GM18861 (cell line): ENCODE results near the gene SLC12A1.

Experiments used
- ATAC-seq: cut with Tn5 transposase; IDR thresholded peaks from one replicate; pipeline ENCODE4 v1.9.1; 2021; ENCODE audit not compliant: unreplicated experiment

The SLC12A1 gene

DNA sequence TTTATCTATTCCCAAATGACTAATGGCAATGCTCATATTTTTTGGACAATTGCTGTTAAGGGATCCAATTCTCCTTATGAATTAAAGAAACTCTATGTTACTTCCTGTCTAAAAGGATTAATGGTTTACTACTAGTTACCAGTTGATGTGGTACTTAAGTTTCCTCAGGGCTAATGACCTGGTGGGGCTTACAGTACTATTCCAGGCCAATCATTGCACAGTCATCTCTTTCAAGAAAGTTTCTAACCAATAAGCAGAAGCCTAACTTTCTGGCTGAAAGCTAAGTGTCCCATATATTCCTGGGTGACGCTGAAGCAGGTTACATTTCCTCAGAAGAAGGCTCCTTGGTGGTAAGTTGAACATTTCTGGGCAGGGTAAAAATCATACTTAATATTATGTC, at the start of gene SLC12A1:
TSS of gene SLC12A1 (plus strand) at position 322 of the 400 bp plus-strand sequence. CDS start 1,418 bp downstream, outside the sequence.
- no peak for ATAC-seq

DNA sequence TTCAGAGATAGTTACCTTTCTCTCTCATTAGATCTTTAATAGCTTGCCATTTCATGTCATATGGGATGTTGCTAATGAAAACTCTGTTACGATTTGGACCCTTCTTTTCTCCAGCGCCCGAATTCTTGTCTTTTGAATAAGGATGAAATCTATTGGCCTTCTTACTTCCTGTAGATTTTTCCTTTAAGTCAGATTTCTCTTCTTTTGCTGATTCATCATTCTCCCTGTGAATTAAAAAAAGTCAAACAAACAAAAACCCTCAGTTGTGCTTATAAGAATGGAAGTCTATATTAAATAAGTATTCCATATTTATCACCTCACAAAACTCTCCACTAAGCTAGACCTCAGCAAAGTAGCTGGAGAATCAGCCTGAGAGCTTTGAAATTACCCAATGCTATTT, 37.5 kb upstream of the SLC12A1 start:
- no peak for ATAC-seq

DNA sequence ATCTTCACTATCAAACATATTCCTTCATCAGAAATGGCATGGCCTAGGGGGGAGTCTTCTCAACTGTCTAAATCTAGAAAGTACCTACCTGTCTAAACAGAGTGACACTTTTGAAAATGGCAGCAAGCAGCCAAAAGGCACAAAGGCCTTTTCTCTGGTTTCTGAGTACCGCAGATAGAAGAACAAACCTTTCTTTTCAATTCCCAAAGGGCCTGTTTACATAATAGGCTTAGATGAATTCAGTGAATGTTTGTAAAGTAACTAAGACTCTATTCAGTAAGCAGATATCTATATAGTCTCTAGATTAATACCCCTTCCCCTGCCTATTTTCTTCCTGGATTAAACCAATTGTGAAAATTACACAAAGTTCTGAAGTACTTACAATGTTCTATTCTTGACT, 35.1 kb upstream of the SLC12A1 start:
- no peak for ATAC-seq

DNA sequence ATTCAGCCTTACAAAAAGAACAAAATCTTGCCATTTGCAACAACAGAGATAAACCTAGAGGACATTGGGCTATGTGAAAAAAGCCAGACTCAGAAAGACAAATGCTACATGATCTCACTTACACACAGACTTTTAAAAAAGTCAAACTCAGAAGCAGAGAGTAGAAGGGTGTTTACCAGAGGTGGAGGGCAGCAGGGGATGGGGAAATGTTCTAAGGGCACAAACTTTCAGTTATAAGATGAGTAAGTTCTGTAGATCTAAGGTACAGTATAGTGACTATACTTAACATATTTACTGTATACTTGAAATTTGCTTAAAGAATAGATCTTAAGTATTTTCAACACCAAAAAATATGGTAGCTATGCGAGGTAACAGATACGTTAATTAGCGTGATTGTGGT, 31.0 kb upstream of the SLC12A1 start:
- ATAC-seq = no peak

DNA sequence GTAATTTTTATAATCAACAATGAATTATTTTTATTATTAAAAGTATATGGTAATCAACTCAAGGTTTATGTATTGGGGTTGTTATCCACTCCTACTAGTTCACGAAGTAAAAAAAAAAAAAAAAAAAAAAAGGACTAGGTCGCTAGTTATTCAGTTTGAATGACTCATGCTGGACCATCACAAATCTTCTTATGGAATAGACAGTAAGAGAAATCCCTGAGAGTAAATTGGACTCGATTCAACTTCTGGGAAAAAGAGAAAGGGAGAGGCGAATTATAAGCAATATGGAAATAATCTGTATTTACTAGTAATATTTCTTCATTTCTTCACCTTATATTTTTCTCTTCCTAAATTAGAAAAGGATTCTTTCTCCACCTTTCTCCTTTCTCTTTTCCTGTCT, 30.0 kb upstream of the SLC12A1 start:
- no peak for ATAC-seq

DNA sequence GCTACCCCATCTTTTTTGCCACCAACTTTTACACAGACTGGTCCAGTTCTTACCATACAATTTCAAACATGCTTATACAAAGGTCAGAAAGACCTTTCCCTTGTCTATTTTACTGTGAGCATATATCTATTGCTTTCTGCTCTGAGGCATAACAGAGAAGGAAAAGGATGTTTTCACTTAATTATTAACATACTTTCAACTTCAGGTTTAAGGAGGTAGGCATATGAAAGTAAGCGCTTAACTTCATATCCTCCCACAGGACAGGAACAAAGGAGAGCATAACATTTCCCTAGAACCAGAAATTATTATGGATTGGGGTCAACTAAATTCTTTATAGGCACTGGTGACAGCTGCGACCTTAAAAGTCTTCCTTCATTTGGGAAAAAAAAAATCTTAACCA, 29.1 kb upstream of the SLC12A1 start:
- ATAC-seq = peak; percentile 46

DNA sequence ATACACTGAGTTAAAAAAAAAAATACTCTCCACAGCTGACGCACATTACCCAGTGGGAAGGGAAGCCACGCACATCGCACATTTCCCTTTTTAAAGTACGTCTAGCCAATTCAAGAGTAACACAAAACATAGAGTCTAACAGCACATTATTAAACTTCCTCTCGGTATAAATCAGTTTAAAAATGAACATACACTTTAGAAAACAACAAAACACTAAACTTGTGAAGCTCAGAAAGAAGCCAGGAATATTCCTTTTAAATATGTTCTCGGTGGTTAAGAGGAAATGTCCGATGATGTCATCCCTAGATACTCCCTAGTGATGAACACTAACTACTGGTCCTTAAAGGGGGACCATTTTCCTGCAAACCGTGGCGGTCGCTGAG, 28.7 kb upstream of the SLC12A1 start:
- peak; percentile 41 for ATAC-seq

DNA sequence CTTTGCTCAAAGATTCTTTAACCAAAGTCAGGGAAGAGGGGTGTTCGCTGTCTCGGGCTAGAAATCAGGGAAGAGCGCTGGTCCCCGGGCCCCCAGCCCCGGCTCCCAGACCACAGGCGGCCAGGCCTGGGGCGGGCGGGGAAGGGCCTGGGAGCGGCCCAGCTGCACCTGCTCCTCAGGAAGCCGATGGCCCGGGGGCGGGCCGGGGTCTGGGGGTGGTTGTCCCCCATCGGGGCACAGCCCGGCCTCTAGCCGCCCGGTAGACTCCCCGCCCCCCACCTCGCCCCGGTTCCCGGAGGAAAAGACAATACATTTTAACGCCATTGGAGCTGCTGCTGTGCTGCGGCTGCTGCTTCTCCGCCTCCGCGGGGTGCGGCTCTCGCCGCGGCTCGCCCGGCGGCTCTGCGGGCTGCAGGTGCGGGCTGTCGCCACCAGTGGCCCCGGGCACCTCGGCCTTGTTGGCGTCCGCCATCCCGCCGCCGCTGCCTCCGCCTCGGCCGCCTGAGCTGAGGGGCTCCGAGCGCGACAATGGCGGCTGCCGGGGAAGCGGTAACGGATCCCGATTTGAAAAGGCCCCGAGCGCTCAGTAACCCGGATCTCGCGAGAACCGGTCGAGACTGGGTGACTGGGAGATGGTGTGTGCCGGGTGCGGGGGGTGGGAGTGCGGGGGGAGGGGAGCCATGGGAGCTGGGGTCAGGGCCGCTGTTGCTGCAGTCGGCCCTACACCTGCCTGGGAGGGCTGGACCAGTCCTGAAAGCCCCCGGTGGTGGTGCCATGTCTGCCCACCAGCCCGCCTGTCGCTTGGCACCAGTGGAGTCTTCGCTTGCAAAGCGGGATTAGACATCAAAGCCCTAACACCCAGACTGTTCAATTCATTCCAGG, 28.1 kb upstream of the SLC12A1 start, which contains the start of gene MYEF2:
TSS of gene MYEF2 (minus strand) at position 530 of the 882 bp plus-strand sequence. CDS start at position 472, 58 bp downstream.
- peak; percentile 37 for ATAC-seq

DNA sequence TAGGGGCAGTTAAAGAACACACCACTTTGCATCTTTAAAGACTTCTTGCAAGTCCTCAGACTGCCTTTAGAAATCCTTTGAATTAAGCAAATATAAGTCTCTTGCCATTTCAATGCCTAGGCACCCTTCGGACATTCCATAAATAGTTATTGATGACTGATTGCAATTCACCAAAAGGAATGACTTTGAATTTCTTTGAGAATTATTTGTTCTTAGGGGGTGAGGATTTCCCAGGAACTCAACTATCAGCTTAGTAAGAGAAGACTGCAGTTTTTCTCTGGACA, 27.5 kb upstream of the SLC12A1 start:
- no peak for ATAC-seq

DNA sequence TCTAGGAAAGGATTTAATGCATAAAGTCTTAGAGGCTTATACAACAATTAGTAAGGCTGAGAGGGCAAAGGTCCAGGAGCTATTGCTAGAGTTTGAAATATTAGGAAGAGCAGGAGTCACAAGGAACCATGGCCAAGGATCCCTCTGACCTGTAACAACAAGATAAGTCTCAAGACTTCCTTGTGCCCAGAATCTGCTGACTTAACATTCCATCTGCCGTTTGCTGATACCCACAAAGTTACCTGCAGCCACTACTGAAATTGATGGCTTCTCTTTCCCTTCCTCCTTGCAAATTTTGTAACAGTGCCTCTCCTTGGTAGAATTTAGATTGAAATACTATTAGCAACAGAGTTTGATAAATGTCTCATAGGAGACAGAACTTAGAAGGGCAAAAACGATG, 23.4 kb upstream of the SLC12A1 start:
- no peak for ATAC-seq

DNA sequence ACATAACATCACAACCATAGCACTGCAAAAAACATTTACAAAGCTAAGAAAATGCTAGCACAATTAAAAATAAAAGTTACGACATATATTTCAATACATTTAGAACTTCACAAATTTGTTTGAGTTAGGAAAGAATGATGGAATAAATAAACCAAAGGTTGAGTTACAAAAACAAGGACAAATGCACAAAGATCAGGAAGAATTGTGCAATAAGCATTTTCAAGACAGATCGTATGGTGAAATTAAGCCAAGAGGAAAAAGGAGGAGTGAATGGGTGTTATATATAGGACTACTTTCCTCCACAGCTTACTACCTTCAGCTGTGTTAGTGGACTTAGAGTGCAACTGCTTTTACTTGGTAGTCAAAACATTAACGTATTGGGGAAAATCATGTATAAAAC, 20.6 kb upstream of the SLC12A1 start:
- no peak for ATAC-seq

DNA sequence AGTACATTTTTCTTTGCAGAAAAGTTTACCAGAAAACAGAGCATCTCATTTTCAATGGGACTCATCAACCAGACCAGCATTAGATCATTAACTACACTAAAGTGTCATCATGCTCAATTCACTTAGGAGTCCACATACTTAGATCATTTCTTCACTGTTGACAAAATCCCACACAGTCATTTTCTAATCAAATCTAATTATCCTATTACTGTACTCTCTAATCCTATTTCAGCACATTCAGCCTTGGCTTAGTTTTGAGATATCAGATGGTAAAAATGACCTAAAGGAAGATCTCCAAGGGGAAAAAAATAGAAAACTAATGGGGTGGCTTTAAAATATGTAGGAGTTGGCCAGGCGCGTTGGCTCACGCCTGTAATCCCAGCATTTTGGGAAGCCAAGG, 19.8 kb upstream of the SLC12A1 start:
- ATAC-seq = no peak

DNA sequence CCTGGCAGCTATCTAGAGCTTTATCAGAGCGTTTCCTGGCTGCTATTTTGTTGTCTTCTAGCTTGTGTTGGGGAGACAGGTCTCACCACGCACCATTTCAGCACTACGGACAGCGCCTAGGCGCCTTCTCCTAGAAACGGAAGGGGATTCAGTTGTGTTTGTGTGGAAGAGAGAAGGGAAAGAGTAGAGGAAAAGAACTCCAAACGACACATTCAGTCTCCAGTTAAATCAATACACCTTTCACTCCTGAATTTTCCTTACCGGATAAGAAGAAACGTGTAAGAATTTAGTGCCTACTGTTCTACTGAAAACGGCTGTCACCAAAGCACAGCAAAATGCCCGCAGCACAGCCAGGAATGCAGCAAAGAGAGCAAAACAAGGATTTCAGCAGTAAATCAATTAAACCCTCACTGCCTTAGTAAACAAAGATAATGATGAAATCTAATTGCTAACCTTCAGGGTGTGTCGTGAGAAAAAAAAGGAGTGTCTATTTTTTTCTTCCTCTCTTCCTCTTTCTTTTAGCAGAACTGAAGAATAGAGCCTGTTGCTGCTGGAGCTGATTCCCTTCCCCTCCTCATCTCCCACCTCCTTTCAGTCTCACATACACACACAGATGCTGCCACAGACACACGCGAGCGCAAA, 15.0 kb upstream of the SLC12A1 start:
- ATAC-seq = no peak

DNA sequence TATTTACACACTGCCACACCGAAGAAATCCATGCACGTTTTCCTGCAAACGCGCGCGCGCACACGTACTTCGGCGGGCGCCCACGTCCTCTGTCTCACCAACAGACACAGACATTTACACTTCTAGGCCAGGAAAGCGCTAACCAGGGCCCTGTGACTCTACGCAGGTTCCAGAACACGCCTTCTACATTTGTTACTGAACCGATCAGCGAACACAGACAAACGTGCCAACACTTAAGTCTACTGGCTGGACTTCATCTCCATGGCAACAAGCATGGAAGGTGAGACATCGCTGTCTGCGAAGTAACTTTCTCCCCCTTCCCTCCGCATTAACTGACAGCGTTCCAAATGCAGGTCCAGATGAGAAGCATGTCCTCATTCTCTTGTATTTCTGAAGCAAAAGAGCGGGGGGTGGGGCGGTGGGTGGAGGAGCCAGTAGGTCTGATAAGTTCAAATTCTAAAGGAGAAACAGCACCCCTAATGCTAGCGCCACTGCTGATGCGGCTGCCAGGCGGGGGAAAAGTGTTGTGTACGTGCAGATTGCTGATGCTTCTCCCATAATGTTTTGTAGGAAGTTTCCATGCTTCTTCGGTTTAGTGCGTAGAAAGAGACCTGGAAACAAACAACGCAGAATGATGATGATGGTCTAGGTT, 14.4 kb upstream of the SLC12A1 start, which contains the start of gene CTXN2:
TSS of gene CTXN2 (plus strand) at position 92 of the 652 bp plus-strand sequence. CDS start 9,636 bp downstream, outside the sequence.
- ATAC-seq = no peak

DNA sequence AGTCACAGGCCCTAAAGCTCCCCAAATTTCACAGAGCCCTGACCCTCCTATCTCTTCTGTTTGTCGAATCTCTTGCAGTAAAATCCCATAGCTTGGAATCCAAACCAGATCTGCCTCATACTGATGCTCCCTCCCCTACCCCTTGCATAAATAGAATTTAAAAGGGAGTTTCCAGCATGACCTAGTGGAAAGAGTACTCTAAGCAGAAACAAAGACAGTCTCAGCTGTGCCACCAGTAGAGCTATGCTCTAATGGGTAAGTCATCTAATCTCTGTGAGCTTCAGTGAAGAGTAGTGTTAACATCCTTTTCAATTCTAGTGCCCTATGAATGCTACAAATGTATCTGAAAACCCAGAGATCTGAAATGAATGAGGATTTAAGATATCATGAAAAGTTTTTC, 4.0 kb upstream of the SLC12A1 start:
- no peak for ATAC-seq

DNA sequence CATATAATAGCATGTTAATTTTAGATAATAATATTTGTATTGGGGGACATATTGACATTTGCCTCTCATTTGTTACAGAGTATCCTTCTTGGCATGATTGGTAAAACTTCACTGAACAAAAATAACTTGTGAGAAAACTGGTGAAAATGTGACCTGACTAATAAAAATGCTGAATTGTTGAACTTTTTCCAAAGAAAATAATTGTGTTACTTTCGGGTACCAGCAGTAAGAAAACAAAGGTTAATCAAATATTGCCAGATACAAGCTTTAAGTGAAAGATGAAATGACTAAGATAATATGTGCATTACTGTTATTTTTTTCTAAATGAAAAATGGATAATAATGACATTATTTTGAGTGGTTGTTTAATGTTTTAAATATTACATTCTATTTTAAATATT, 15.2 kb downstream of the SLC12A1 start:
- no peak for ATAC-seq

DNA sequence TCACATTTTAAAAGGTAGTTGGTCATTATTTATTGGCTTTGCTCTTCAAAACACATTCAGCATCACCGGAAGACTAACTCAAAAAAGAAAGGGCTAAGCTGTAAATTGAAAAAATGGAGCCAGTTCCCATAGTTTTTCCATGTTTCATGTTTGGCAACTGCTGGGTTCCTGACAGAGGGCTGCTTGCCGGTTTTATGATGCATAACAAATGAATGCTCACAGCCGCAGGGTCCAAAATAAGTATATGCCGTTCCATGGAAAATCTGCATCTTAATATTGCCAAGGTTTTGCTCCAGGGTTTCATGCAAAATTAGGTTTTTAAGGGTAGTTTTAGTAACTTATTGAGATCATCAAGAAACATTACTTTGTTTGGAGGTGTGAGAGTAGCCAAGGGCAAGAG, 15.8 kb downstream of the SLC12A1 start:
- no peak for ATAC-seq

DNA sequence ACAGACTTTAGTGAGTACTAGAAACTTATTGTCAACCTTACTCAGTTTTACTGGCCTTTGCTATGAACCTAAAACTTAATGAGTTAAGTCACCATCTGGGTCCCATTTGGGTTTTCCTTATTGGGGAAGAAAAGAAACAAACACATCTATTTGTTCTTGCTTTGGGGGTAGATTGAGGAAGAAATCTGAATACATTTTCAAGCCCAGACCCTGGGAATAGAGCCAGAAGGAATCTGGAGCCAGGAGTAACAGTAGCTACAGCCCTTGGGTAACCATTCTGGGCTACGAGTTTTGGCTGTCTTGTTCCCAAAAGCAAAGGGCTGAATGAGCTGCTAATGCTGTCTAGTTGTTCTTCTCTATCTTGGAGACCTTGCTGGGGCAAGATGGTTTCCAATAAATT, 16.5 kb downstream of the SLC12A1 start:
- ATAC-seq = no peak

DNA sequence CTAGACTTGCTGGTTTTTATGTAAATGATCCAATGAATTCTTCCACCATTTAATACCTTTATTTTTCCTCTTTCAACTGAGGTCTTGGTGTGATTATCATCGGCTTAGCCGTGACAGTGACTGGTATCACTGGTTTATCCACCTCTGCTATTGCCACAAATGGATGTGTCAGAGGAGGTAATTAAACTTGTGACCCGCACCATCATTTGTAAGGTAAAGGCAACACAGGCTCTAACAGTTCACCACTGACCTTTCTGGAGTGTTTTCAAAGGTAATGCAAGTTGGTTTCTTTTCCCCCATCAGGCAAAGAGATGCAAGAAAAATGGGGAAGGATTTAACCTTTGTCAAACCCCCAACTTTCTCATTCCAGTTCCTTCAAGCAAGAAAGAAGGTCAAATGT, 19.7 kb downstream of the SLC12A1 start:
- ATAC-seq = no peak

DNA sequence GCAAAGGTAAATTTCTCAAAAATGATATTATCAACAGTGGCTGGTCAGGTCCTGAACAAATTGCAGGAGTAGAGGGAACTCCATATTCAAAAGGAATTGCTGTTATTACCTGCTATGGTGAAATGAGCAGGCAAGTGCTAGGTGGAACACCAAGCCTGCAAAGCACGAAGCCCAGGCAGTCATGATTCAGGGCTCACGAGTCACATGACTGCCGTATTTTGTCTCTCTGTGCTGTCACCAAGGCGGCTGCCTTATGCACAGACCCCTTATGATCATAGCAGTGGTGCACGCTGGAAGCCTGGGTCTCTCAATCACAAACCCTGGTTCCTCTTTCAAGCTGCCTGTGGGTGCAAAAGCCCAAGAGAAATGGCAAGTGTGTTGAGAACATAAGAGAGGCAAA, 24.4 kb downstream of the SLC12A1 start:
- ATAC-seq = no peak

DNA sequence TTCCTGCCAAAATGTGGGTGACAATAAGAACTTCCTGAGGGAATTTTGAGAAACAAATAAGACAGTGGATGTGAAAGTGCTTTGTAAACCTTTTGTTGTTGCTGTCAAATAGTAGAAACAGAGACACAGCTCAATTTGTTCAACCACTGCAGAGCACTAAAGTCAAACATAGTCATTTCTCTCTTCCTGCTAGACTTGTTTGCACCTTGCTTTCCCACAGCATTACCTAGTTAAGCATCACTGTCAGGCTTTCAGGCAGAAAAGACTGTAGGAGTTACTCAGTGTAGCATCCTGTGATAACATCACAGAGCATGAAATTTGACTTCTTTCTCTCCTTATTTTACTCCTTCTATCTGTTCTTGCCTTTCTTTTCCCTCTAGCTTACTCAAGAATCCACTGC, 27.1 kb downstream of the SLC12A1 start:
- ATAC-seq = no peak

DNA sequence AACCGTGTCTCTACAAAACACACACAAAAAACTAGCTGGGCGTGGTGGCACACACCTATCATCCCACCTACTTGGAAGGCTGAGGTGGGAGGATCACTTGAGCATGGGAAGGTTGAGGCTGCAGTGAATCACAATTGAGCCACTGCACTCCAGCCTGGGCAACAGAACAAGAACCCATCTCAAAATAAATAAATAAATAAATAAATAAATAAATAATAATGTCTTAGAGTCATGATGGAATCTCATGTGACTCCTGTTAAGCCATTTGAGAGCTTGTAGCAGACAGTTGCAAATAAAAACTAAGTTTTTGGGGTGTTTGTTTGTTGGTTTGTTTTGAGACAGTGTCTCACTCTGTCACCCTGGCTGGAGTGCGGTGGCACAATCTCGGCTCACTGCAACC, 33.2 kb downstream of the SLC12A1 start:
- no peak for ATAC-seq
